HEK293T (cell line): ENCODE measurements around the gene MAN1B1.

Experiments used
- CTCF ChIA-PET: fragments of 350-600 bp; formaldehyde crosslinking; extraction: SDS; loops from one replicate; lab custom pipeline; 2021; ENCODE audit warnings: antibody characterized with exemption, inconsistent platforms; lab: Yijun Ruan, JAX
- POLR2A ChIA-PET: fragments of 350-600 bp; formaldehyde crosslinking; extraction: SDS; loops from one replicate; lab custom pipeline; 2020; ENCODE audit warnings: antibody characterized with exemption, inconsistent platforms; lab: Yijun Ruan, JAX
- DNase-seq: peaks from one replicate; pipeline ENCODE4 v3.0.0; 2012; ENCODE audit warnings: mixed read lengths; ENCODE audit errors: extremely low spot score
- ARNT ChIP-seq: fragments of 450-650 bp; IDR thresholded peaks from 2 replicates; pipeline ENCODE4 v1.6.1; 2017; ENCODE audit warnings: mild to moderate bottlenecking
- BHLHE40 ChIP-seq: fragments of 450-650 bp; IDR thresholded peaks from 2 replicates; pipeline ENCODE4 v1.6.1; 2016; ENCODE audit warnings: mild to moderate bottlenecking, moderate library complexity, borderline replicate concordance
- CTBP1 ChIP-seq: fragments of 450-650 bp; IDR thresholded peaks from 2 replicates; pipeline ENCODE4 v1.6.1; 2016; ENCODE audit warnings: borderline replicate concordance
- ELF4 ChIP-seq: fragments of 450-650 bp; IDR thresholded peaks from 2 replicates; pipeline ENCODE4 v1.6.1; 2017; ENCODE audit warnings: antibody characterized with exemption
- FOXA1 ChIP-seq: fragments of 450-650 bp; IDR thresholded peaks from 2 replicates; pipeline ENCODE4 v1.6.1; 2016; ENCODE audit warnings: mild to moderate bottlenecking
- FOXK2 ChIP-seq: fragments of 450-650 bp; IDR thresholded peaks from 2 replicates; pipeline ENCODE4 v1.6.1; 2016; ENCODE audit warnings: mild to moderate bottlenecking
- FOXM1 ChIP-seq: fragments of 450-650 bp; IDR thresholded peaks from 2 replicates; pipeline ENCODE4 v1.6.1; 2017; ENCODE audit warnings: mild to moderate bottlenecking, borderline replicate concordance
- HDGF ChIP-seq: fragments of 450-650 bp; IDR thresholded peaks from 2 replicates; pipeline ENCODE4 v1.6.1; 2017; ENCODE audit warnings: antibody characterized with exemption, borderline replicate concordance
- L3MBTL2 ChIP-seq: fragments of 450-650 bp; conservative IDR thresholded peaks from 2 replicates; pipeline ENCODE4 v1.6.1; 2016; ENCODE audit warnings: mild to moderate bottlenecking
- LEF1 ChIP-seq: fragments of 450-650 bp; IDR thresholded peaks from 2 replicates; pipeline ENCODE4 v1.6.1; 2017; ENCODE audit warnings: mild to moderate bottlenecking, borderline replicate concordance
- NFRKB ChIP-seq: fragments of 450-650 bp; IDR thresholded peaks from 2 replicates; pipeline ENCODE4 v1.6.1; 2016; ENCODE audit warnings: mild to moderate bottlenecking, moderate library complexity
- PKNOX1 ChIP-seq: fragments of 450-650 bp; IDR thresholded peaks from 2 replicates; pipeline ENCODE4 v1.6.1; 2016
- SP1 ChIP-seq: fragments of 450-650 bp; IDR thresholded peaks from 2 replicates; pipeline ENCODE4 v1.6.1; 2017
- SUZ12 ChIP-seq: fragments of 450-650 bp; IDR thresholded peaks from 2 replicates; pipeline ENCODE4 v1.6.1; 2016; ENCODE audit warnings: mild to moderate bottlenecking
- TARDBP ChIP-seq: fragments of 450-650 bp; IDR thresholded peaks from 2 replicates; pipeline ENCODE4 v1.6.1; 2016
- ZNF384 ChIP-seq: fragments of 450-650 bp; IDR thresholded peaks from 2 replicates; pipeline ENCODE4 v1.6.1; 2016

MAN1B1 gene

GRCh38 chr9:137086531-137087408 lies at the start of gene MAN1B1:
Gene MAN1B1 (plus strand): TSS chr9:137086985. CDS start chr9:137087000, 15 bp downstream.
- peak; percentile 99 for DNase-seq
- ChIA-PET CTCF (interaction anchor here (0.6 to 1.6 kb wide), 10 partner anchors 9 to 141 kb away, joined by 3 to 8 read pairs (median 4); partner anchors contain the start of genes ABCA2 and UAP1L1), POLR2A (interaction anchor here (0.7 to 2.4 kb wide), 32 partner anchors 9 to 312 kb away, joined by 3 to 27 read pairs (median 4); partner anchors contain the start of genes ANAPC2, LRRC26, RNF224 and SAPCD2)
- peak; percentile 92 for TF ChIP-seq PKNOX1
- peak; percentile 43; the same call in 1 of the 2 replicates for TF ChIP-seq HDGF
- peak; percentile 53; the same call in 1 of the 2 replicates for TF ChIP-seq TARDBP
- no peak for TF ChIP-seq FOXK2
- peak; percentile 56; the same call in 1 of the 2 replicates for TF ChIP-seq L3MBTL2

DNA sequence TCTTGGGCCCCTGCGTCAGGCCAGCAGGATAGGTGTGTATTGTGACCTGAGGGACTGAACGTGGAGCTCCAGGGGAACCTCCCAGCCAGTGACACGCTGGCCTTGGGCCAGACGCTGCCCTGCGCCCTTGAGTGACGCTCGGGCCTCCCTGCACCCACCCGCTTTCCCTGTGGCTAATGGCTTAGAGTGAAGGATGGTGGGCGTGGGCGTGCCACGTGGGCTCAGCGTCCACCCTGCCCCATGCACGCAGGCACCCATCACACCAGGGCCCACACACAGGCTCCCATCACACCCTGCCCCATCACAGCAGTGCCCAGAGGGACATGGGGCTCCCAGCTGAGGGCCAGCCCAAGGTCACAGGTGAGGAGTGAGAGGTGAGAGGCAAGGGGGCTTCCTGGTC lies 49.8 kb upstream of the MAN1B1 start:
- CTCF ChIA-PET = interaction anchor here (0.6 to 1.6 kb wide), 2 partner anchors 28 to 89 kb away, joined by 3 to 7 read pairs; no protein-coding TSS in a partner anchor
- TF ChIP-seq SUZ12 (no peak), SP1 (no peak), L3MBTL2 (no peak), PKNOX1 (no peak), BHLHE40 (no peak), TARDBP (no peak), FOXA1 (no peak), FOXM1 (no peak), HDGF (no peak), LEF1 (no peak), ZNF384 (no peak), ARNT (no peak), ELF4 (no peak)
- no peak for DNase-seq
- POLR2A ChIA-PET = interaction anchor here (0.6 to 3.0 kb wide), 2 partner anchors 83 to 88 kb away, joined by 3 to 14 read pairs; no protein-coding TSS in a partner anchor

DNA sequence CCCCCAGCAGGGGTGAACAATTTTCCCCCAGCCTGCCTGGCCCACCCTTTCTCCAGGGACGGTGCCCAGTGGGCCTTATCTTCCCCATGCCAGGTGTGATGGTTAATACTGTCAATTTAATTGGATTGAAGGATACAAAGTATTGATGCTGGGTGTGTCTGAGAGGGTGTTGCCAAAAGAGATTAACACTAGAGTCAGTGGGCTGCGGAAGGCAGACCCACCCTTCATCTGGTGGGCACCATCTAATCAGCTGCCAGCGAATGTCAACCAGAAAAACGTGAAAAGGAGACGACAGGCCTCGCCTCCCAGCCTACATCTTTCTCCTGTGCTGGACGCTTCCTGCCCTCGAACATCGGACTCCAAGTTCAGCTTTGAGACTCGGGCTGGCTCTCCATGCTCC lies 49.3 kb upstream of the MAN1B1 start:
- POLR2A ChIA-PET = interaction anchor here (3.0 kb wide), 1 partner anchor 88 kb away, joined by 14 read pairs; no protein-coding TSS in a partner anchor
- CTCF ChIA-PET = interaction anchor here (0.6 to 1.6 kb wide), 2 partner anchors 28 to 89 kb away, joined by 3 to 7 read pairs; no protein-coding TSS in a partner anchor
- no peak for TF ChIP-seq FOXA1
- no peak for TF ChIP-seq CTBP1
- no peak for TF ChIP-seq ZNF384
- no peak for TF ChIP-seq NFRKB
- TF ChIP-seq BHLHE40 = no peak
- no peak for TF ChIP-seq FOXM1
- no peak for TF ChIP-seq L3MBTL2
- TF ChIP-seq SUZ12 = no peak
- TF ChIP-seq LEF1 = no peak
- TF ChIP-seq SP1 = no peak
- TF ChIP-seq TARDBP = no peak
- no peak for TF ChIP-seq HDGF
- no peak for TF ChIP-seq ARNT
- no peak for TF ChIP-seq ELF4
- TF ChIP-seq PKNOX1 = no peak
- TF ChIP-seq FOXK2 = no peak
- no peak for DNase-seq

- no peak for DNase-seq
- TF ChIP-seq FOXK2 (no peak), LEF1 (no peak), SUZ12 (no peak), ZNF384 (no peak), ARNT (no peak), CTBP1 (no peak), FOXM1 (no peak), SP1 (no peak), ELF4 (no peak)
- ChIA-PET CTCF (no interaction called here), POLR2A (no interaction called here)
These were observed 47.9 kb upstream of the MAN1B1 start for GRCh38 chr9:137038916-137039315.

DNA sequence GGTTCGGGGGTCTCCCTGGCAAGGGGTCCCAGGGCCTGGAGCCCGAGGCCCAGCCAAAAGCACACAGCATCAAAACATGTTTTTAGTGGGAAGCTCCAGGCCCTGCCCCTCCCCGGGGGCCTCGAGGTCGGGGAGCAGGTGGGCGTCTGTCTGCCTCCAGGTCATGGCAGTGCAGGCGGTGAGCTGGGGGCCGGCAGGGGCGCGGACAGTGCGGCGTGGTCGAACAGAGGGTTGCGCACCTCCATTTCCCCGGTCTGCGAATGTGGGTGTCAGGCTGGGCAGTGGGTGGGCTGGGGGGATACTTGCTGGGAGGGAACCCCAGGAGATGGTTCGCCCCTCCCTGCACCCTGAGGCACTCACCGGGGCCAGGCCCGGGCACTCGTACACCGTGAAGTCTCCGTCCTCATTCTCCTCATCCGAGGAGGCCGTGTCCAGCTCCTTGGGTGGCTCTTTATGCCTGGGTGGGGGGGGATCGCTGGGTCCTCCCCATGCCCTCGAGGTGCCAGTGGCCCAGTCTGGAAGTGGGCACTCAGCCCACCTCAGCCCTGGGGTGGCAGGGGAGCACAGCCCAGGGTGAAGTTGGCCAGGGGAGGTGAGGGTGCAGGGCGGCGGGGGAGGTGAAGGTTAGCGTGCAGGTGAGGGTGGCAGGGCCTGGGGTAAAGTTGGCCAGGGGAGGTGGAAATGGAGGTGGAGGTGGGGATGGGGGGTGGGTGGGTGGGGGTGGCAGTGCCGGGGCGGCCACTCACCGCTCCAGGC lies 47.0 kb upstream of the MAN1B1 start:
- POLR2A ChIA-PET = no interaction called here
- CTCF ChIA-PET = no interaction called here
- TF ChIP-seq HDGF = no peak
- TF ChIP-seq LEF1 = no peak
- TF ChIP-seq FOXA1 = no peak
- no peak for TF ChIP-seq SP1
- no peak for TF ChIP-seq ZNF384
- TF ChIP-seq FOXM1 = no peak
- TF ChIP-seq ARNT = no peak
- TF ChIP-seq SUZ12 = no peak
- TF ChIP-seq FOXK2 = no peak
- no peak for TF ChIP-seq BHLHE40
- TF ChIP-seq NFRKB = no peak
- TF ChIP-seq TARDBP = no peak
- no peak for TF ChIP-seq CTBP1
- no peak for TF ChIP-seq PKNOX1
- DNase-seq = no peak
